Endodermal cell (in vitro differentiated cells): Measurements from ENCODE around the gene TMPRSS4. TPM values are rescaled to one million over a fixed set of nuclear protein-coding genes. Genes with fewer than 3 reads are reported as not detected.

Source experiments
- DNase-seq: peaks from one replicate; pipeline ENCODE4 v3.0.0-alpha.2; 2017
- H3K27ac ChIP-seq: 2 replicates; pipeline ENCODE4 v1.5.1; 2013; ENCODE audit warnings: mild to moderate bottlenecking, low read depth, low read length, moderate library complexity
- H3K27me3 ChIP-seq: 2 replicates; pipeline ENCODE4 v1.6.1; 2013; ENCODE audit warnings: mild to moderate bottlenecking, low read length, moderate library complexity; ENCODE audit not compliant: insufficient read depth, control insufficient read depth, poor library complexity, severe bottlenecking
- H3K36me3 ChIP-seq: 2 replicates; pipeline ENCODE4 v1.7.0; 2013; ENCODE audit warnings: mild to moderate bottlenecking, low read length, moderate library complexity; ENCODE audit not compliant: control insufficient read depth, insufficient read depth
- H3K4me1 ChIP-seq: one replicate; pipeline ENCODE4 v1.7.0; 2013; ENCODE audit warnings: low read length; ENCODE audit not compliant: control insufficient read depth, insufficient read depth
- H3K4me3 ChIP-seq: 2 replicates; pipeline ENCODE4 v1.5.1; 2013; ENCODE audit warnings: mild to moderate bottlenecking, low read length, moderate library complexity
- H3K9ac ChIP-seq: 2 replicates; pipeline ENCODE4 v1.6.1; 2013; ENCODE audit warnings: mild to moderate bottlenecking, low read length, moderate library complexity; ENCODE audit not compliant: poor library complexity, severe bottlenecking; ENCODE audit errors: extremely low read depth
- H3K9me3 ChIP-seq: 2 replicates; pipeline ENCODE4 v1.6.1; 2013; ENCODE audit warnings: mild to moderate bottlenecking, low read length, moderate library complexity; ENCODE audit not compliant: control insufficient read depth
- H3K27ac Mint-ChIP-seq: 2 replicates; pipeline ENCODE4 v1.8.0; 2020; ENCODE audit warnings: mixed read lengths
- H3K27me3 Mint-ChIP-seq: 2 replicates; pipeline ENCODE4 v1.8.0; 2021; ENCODE audit warnings: mild to moderate bottlenecking, mixed read lengths; ENCODE audit not compliant: insufficient read depth
- H3K36me3 Mint-ChIP-seq: 2 replicates; pipeline ENCODE4 v1.8.0; 2020; ENCODE audit warnings: low read depth, mixed read lengths
- H3K4me1 Mint-ChIP-seq: 2 replicates; pipeline ENCODE4 v1.8.0; 2020; ENCODE audit warnings: mixed read lengths
- H3K4me3 Mint-ChIP-seq: 2 replicates; pipeline ENCODE4 v1.8.0; 2020; ENCODE audit warnings: mild to moderate bottlenecking, moderate library complexity, mixed read lengths
- H3K9me3 Mint-ChIP-seq: 2 replicates; pipeline ENCODE4 v1.8.0; 2020; ENCODE audit warnings: mild to moderate bottlenecking, mixed read lengths
- whole genome bisulfite sequencing, 2 experiments: methylation state at CpG; one replicate each; pipeline versions ENCODE4 v1.1.5 to v1.1.7; 2013; ENCODE audit warnings: missing lambda C conversion rate in 2 of 2, mixed read lengths in 1 of 2; ENCODE audit not compliant: insufficient coverage in 1 of 2, insufficient read length in 1 of 2; 5-methylcytosine and 5-hydroxymethylcytosine counted together
- total RNA-seq, 2 donors: library from RNA; stranded (reverse); fragmentation: NEBNext Ultra II Directional in 1 of 2; extraction: Animal tissue kit (Norgen Biotek cat#: 25700) in 1 of 2; gene quantifications; 2 replicates in 1 of 2; 3 replicates in 1 of 2; pipeline ENCODE4 v1.2.1, GENCODE V29; 2021
- TF ChIP-seq, protein P1 (sequence below): fragments of 200-600 bp; sonication (generic); conservative IDR thresholded peaks from 2 replicates; pipeline ENCODE4 v1.5.0; 2021; ENCODE audit warnings: antibody characterized with exemption, mild to moderate bottlenecking

Gene TMPRSS4
- total RNA-seq, 2 donors from 2014 or later, result not detected

DNA sequence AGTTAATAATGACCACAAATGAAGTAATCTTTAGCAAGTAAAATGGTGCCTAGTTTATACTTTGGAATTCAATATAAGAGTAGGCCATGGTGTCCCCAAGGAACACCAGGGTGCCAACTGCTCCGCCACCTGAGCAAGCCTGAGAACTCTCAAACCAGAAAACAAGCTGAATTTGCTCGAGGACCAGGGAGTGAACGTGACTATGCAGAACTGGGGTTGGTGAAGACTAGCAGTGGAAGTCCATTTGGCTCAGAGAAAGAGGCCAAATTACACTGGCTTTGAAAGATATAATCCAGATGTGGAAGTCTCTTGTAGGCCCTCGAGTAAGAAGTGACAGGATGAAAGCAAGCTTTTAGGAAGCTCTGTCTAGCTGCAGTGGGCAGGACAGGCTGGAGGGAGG is 18.6 kb downstream of the TMPRSS4 start:
- H3K27me3 ChIP-seq, result no peaks in the 10 kb centered on the region
- H3K4me3 Mint-ChIP-seq, result no peak overlapping the region
- H3K27me3 Mint-ChIP-seq, result peaks cover 12% of the 10 kb centered on the region
- no peaks in the 10 kb centered on the region for H3K9me3 ChIP-seq
- H3K4me3 ChIP-seq, result no peak overlapping the region
- TF ChIP-seq, protein P1, sequence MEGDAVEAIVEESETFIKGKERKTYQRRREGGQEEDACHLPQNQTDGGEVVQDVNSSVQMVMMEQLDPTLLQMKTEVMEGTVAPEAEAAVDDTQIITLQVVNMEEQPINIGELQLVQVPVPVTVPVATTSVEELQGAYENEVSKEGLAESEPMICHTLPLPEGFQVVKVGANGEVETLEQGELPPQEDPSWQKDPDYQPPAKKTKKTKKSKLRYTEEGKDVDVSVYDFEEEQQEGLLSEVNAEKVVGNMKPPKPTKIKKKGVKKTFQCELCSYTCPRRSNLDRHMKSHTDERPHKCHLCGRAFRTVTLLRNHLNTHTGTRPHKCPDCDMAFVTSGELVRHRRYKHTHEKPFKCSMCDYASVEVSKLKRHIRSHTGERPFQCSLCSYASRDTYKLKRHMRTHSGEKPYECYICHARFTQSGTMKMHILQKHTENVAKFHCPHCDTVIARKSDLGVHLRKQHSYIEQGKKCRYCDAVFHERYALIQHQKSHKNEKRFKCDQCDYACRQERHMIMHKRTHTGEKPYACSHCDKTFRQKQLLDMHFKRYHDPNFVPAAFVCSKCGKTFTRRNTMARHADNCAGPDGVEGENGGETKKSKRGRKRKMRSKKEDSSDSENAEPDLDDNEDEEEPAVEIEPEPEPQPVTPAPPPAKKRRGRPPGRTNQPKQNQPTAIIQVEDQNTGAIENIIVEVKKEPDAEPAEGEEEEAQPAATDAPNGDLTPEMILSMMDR, result no peak
- no peak overlapping the region for H3K27ac ChIP-seq
- WGBS, 2 experiments, result 93 to 100% methylated on average over 4 of the region's 4 CpGs
- H3K9me3 Mint-ChIP-seq, result no peaks in the 10 kb centered on the region
- no peaks in the 10 kb centered on the region for H3K36me3 Mint-ChIP-seq
- H3K9ac ChIP-seq, result no peak overlapping the region
- no peak overlapping the region for H3K27ac Mint-ChIP-seq
- H3K36me3 ChIP-seq, result no peaks in the 10 kb centered on the region
- peaks cover 38% of the 10 kb centered on the region for H3K4me1 Mint-ChIP-seq
- DNase-seq, result no peak
- H3K4me1 ChIP-seq, result peaks cover 2% of the 10 kb centered on the region

DNA sequence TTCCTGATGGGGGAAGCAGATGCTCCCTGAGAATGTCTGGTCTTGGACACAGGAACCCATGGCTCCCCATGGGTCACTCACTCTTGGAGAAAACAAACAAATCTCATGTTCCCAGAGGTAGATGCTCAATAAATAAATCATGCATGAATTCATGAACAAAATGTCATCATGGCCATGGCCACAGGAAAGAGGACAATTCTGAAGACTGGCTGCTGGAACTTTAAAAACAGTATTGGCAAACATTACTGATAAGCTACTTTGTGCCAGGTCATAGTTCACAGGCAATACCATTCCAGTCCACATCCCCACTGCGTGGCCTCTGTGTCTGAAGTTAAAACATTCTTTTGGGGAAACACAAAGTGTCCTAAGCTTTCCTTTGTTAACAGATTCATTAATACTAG is 19.1 kb downstream of the TMPRSS4 start:
- 69% methylated on average over 1 of the region's 1 CpG; no CpG with 5 or more reads in 1 of the 2 experiments for WGBS, 2 experiments
- Mint-ChIP-seq H3K9me3 (no peaks in the 10 kb centered on the region), H3K4me3 (no peak overlapping the region), H3K36me3 (no peaks in the 10 kb centered on the region), H3K4me1 (peaks cover 37% of the 10 kb centered on the region), H3K27ac (no peak overlapping the region), H3K27me3 (peaks cover 12% of the 10 kb centered on the region)
- DNase-seq, result no peak
- H3K4me1 ChIP-seq, result peaks cover 2% of the 10 kb centered on the region
- H3K27ac ChIP-seq, result no peak overlapping the region
- H3K27me3 ChIP-seq, result no peaks in the 10 kb centered on the region
- no peaks in the 10 kb centered on the region for H3K9me3 ChIP-seq
- H3K4me3 ChIP-seq, result no peak overlapping the region
- no peaks in the 10 kb centered on the region for H3K36me3 ChIP-seq
- H3K9ac ChIP-seq, result no peak overlapping the region
- TF ChIP-seq, protein P1, result no peak

DNA sequence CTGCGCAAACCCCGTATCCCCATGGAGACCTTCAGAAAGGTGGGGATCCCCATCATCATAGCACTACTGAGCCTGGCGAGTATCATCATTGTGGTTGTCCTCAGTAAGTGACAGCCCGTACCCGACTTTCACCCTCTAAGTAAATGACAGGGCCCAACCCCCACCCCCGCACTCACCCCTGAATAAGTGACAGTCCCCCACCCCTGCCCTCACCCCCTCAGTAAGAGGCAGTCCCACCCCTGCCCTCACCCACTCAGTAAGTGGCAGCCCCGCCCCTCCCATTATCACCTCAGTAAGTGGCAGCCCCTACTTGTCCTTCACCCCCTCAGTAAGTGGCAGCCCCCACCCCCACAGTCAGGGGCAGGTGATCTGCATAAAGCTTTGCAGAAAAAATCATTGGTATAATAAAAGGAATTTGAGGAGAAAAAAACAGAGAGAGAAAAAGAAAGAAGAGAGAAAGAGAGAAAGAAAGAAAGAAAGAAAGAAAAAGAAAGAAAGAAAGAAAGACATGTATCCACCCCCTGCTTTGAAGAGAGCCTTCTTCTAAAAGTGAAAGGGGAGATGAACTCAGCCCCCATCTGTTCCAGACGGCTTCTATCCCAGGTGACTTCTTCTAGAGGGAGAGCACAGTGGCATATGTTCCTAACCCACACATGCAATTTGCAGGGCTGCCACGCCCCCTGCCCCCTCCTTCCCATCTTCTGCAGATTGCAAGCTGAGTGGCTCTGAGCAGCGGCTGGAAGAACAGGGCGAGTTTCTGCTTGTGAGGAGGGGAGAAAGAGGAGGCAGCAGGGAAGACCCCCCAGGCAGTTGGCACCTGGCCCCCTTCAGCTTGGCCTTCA is 22.3 kb downstream of the TMPRSS4 start:
- Histone ChIP-seq H3K36me3 (no peaks in the 10 kb centered on the region), H3K27ac (no peak overlapping the region), H3K4me3 (no peak overlapping the region), H3K9me3 (no peaks in the 10 kb centered on the region), H3K9ac (no peak overlapping the region), H3K27me3 (no peaks in the 10 kb centered on the region), H3K4me1 (peaks cover 2% of the 10 kb centered on the region)
- TF ChIP-seq, protein P1, result no peak
- Mint-ChIP-seq H3K9me3 (no peaks in the 10 kb centered on the region), H3K36me3 (no peaks in the 10 kb centered on the region), H3K4me3 (no peak overlapping the region), H3K27me3 (peaks cover 10% of the 10 kb centered on the region), H3K4me1 (peaks cover 34% of the 10 kb centered on the region), H3K27ac (no peak overlapping the region)
- peak; percentile 81 for DNase-seq
- WGBS, 2 experiments, result 67 to 71% methylated on average over 6 to 11 of the region's 11 CpGs
